HepG2 (cell line): Measurements from ENCODE around the gene TEKT5. TPM values are rescaled to one million over a fixed set of nuclear protein-coding genes. Genes with fewer than 3 reads are reported as not detected.

Experiments
- ATF3 ChIP-seq: sonication (generic); formaldehyde crosslinking; IDR thresholded peaks from 2 replicates; pipeline ENCODE4 v1.4.0; 2020; ENCODE audit warnings: missing genetic modification reagents
- ATM ChIP-seq: fragments of 450-650 bp; IDR thresholded peaks from 2 replicates; pipeline ENCODE4 v1.7.1; 2017; ENCODE audit warnings: mild to moderate bottlenecking, borderline replicate concordance
- CEBPG ChIP-seq: IDR thresholded peaks from 2 replicates; pipeline ENCODE4 v1.6.1; 2016
- CENPBD1 ChIP-seq: sonication (generic); formaldehyde crosslinking; IDR thresholded peaks from 2 replicates; pipeline ENCODE4 v1.8.0; 2022; ENCODE audit warnings: missing genetic modification reagents, low read depth, mild to moderate bottlenecking, borderline replicate concordance
- FOXO1 ChIP-seq: sonication (generic); formaldehyde crosslinking; IDR thresholded peaks from 2 replicates; pipeline ENCODE4 v1.4.0; 2020; ENCODE audit warnings: missing genetic modification reagents
- HCFC1 ChIP-seq: fragments of 150-350 bp; IDR thresholded peaks from 2 replicates; pipeline ENCODE4 v1.6.1; 2014; ENCODE audit warnings: low read depth, low read length
- HDAC6 ChIP-seq: fragments of 200-600 bp; sonication (generic); IDR thresholded peaks from 2 replicates; pipeline ENCODE4 v1.7.0; 2017; ENCODE audit warnings: mild to moderate bottlenecking, antibody characterized with exemption, low read length, low read depth
- IKZF4 ChIP-seq: sonication (generic); formaldehyde crosslinking; IDR thresholded peaks from 2 replicates; pipeline ENCODE4 v1.5.1; 2020; ENCODE audit warnings: borderline replicate concordance, mild to moderate bottlenecking, low read depth, missing genetic modification reagents; ENCODE audit errors: not compliant biosample characterization
- KLF12 ChIP-seq: sonication (generic); formaldehyde crosslinking; IDR thresholded peaks from 2 replicates; pipeline ENCODE4 v1.4.0; 2020; ENCODE audit warnings: missing genetic modification reagents, borderline replicate concordance
- NCOA5 ChIP-seq: sonication (generic); formaldehyde crosslinking; IDR thresholded peaks from 2 replicates; pipeline ENCODE4 v1.4.0; 2020; ENCODE audit warnings: missing genetic modification reagents
- SMAD9 ChIP-seq: sonication (generic); formaldehyde crosslinking; IDR thresholded peaks from 2 replicates; pipeline ENCODE4 v1.5.1; 2020; ENCODE audit warnings: mild to moderate bottlenecking, missing genetic modification reagents
- SSRP1 ChIP-seq: IDR thresholded peaks from 2 replicates; pipeline ENCODE4 v1.6.1; 2016; ENCODE audit warnings: control low read depth
- TFDP2 ChIP-seq: sonication (generic); formaldehyde crosslinking; IDR thresholded peaks from 2 replicates; pipeline ENCODE4 v1.4.0; 2020; ENCODE audit warnings: missing genetic modification reagents
- U2AF2 ChIP-seq: fragments of 200-400 bp; formaldehyde crosslinking; IDR thresholded peaks from 2 replicates; pipeline ENCODE4 v1.6.1; 2017; ENCODE audit warnings: low read depth, mild to moderate bottlenecking, low read length
- ZFP91 ChIP-seq: sonication (generic); formaldehyde crosslinking; IDR thresholded peaks from 2 replicates; pipeline ENCODE4 v1.9.0; 2022; ENCODE audit warnings: missing genetic modification reagents, mild to moderate bottlenecking, borderline replicate concordance
- ZNF205 ChIP-seq: IDR thresholded peaks from 2 replicates; pipeline ENCODE4 v1.6.1; 2018; ENCODE audit warnings: missing biosample characterization, missing genetic modification reagents
- ZNF30 ChIP-seq: sonication (generic); formaldehyde crosslinking; IDR thresholded peaks from 2 replicates; pipeline ENCODE4 v1.5.0; 2020; ENCODE audit warnings: mild to moderate bottlenecking, missing genetic modification reagents
- ZNF317 ChIP-seq: sonication (generic); formaldehyde crosslinking; IDR thresholded peaks from 2 replicates; pipeline ENCODE4 v1.5.0; 2020; ENCODE audit warnings: mild to moderate bottlenecking, missing genetic modification reagents
- ZNF432 ChIP-seq: sonication (generic); formaldehyde crosslinking; IDR thresholded peaks from 2 replicates; pipeline ENCODE4 v1.5.0; 2020; ENCODE audit warnings: missing genetic modification reagents, mild to moderate bottlenecking, borderline replicate concordance
- ZNF550 ChIP-seq: sonication (generic); formaldehyde crosslinking; IDR thresholded peaks from 2 replicates; pipeline ENCODE4 v1.4.0; 2020; ENCODE audit warnings: mild to moderate bottlenecking, missing genetic modification reagents, borderline replicate concordance
- ZNF562 ChIP-seq: sonication (generic); formaldehyde crosslinking; IDR thresholded peaks from 2 replicates; pipeline ENCODE4 v1.8.0; 2022; ENCODE audit warnings: missing genetic modification reagents, borderline replicate concordance
- ZNF737 ChIP-seq: sonication (generic); formaldehyde crosslinking; IDR thresholded peaks from 2 replicates; pipeline ENCODE4 v1.5.0; 2020; ENCODE audit warnings: missing genetic modification reagents, mild to moderate bottlenecking, borderline replicate concordance
- ZNF891 ChIP-seq: sonication (generic); formaldehyde crosslinking; IDR thresholded peaks from 2 replicates; pipeline ENCODE4 v1.5.0; 2020; ENCODE audit warnings: mild to moderate bottlenecking, missing genetic modification reagents
- polyA plus RNA-seq, 8 experiments: library from polyadenylated mRNA; depleted of rRNA in 3 of 8; stranded (reverse) in 7 of 8; unstranded in 1 of 8; fragments of >200 nt; fragmentation: Illumina TruSeq in 4 of 8; extraction: Trizol in 4 of 8; gene quantifications; 2 replicates each; pipeline versions ENCODE4 v1.2.1 to v1.2.3, GENCODE V29; 2011 to 2016; ENCODE audit warnings: low read depth in 4 of 8, missing spikeins in 1 of 8, mixed read lengths in 1 of 8; ENCODE audit not compliant: insufficient read depth in 1 of 8
- total RNA-seq, 5 experiments: library from RNA; depleted of rRNA; stranded (reverse); fragments of >200 nt; fragmentation: Illumina TruSeq; extraction: Trizol; gene quantifications; 2 replicates each; pipeline ENCODE4 v1.2.3, GENCODE V29; 2016; ENCODE audit warnings: low read depth in 1 of 5
- TF ChIP-seq, protein P1 (sequence below): sonication (generic); formaldehyde crosslinking; IDR thresholded peaks from 2 replicates; pipeline ENCODE4 v1.5.0; 2020; ENCODE audit warnings: missing genetic modification reagents
- TF ChIP-seq, protein P2 (sequence below): sonication (generic); formaldehyde crosslinking; IDR thresholded peaks from 2 replicates; pipeline ENCODE4 v1.4.0; 2020; ENCODE audit warnings: low read depth, mild to moderate bottlenecking, missing genetic modification reagents

Gene TEKT5
- total and polyA plus RNA-seq, 2 of the 13 experiments (the other 11 are each of a cell fraction or from before 2014, with no cell fraction given): 0.16 TPM; not detected in 1

GRCh38 chr16:10610499-10611184 lies 84.1 kb downstream of the TEKT5 start (continued):
- no peak for TF ChIP-seq ZNF30 (CRISPR knock-in tag)
- TF ChIP-seq ZNF432 (CRISPR knock-in tag): no peak
- TF ChIP-seq HCFC1: no peak
- TF ChIP-seq ZNF562 (CRISPR knock-in tag): no peak
- TF ChIP-seq ZNF205: no peak
- no peak for TF ChIP-seq CENPBD1 (CRISPR knock-in tag)
- TF ChIP-seq ATF3 (CRISPR knock-in tag): no peak
- no peak for TF ChIP-seq ZNF317
- no peak for TF ChIP-seq IKZF4 (CRISPR knock-in tag)
- TF ChIP-seq ZFP91 (CRISPR knock-in tag): no peak
- no peak for TF ChIP-seq SMAD9 (CRISPR knock-in tag)
- TF ChIP-seq ZNF550 (CRISPR knock-in tag): no peak
- no peak; the same call in 1 of the 2 replicates for TF ChIP-seq FOXO1 (CRISPR knock-in tag)
- TF ChIP-seq SSRP1 (CRISPR knock-in tag): no peak
- peak; percentile 77 for TF ChIP-seq CEBPG (CRISPR knock-in tag)
- no peak for TF ChIP-seq NCOA5 (CRISPR knock-in tag)
- TF ChIP-seq U2AF2: no peak
- no peak for TF ChIP-seq ATM
- TF ChIP-seq, protein P1, sequence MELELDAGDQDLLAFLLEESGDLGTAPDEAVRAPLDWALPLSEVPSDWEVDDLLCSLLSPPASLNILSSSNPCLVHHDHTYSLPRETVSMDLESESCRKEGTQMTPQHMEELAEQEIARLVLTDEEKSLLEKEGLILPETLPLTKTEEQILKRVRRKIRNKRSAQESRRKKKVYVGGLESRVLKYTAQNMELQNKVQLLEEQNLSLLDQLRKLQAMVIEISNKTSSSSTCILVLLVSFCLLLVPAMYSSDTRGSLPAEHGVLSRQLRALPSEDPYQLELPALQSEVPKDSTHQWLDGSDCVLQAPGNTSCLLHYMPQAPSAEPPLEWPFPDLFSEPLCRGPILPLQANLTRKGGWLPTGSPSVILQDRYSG (CRISPR knock-in tag): no peak
- no peak for TF ChIP-seq HDAC6
- no peak for TF ChIP-seq KLF12 (CRISPR knock-in tag)
- TF ChIP-seq TFDP2 (CRISPR knock-in tag): no peak
- TF ChIP-seq ZNF891: no peak
- TF ChIP-seq, protein P2, sequence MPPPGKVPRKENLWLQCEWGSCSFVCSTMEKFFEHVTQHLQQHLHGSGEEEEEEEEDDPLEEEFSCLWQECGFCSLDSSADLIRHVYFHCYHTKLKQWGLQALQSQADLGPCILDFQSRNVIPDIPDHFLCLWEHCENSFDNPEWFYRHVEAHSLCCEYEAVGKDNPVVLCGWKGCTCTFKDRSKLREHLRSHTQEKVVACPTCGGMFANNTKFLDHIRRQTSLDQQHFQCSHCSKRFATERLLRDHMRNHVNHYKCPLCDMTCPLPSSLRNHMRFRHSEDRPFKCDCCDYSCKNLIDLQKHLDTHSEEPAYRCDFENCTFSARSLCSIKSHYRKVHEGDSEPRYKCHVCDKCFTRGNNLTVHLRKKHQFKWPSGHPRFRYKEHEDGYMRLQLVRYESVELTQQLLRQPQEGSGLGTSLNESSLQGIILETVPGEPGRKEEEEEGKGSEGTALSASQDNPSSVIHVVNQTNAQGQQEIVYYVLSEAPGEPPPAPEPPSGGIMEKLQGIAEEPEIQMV: no peak
- no peak for TF ChIP-seq ZNF737 (CRISPR knock-in tag)
